Adipose tissue (tissue), 3 donors: ENCODE data around the gene ABHD13. TPM values are rescaled to one million over a fixed set of nuclear protein-coding genes. Genes with fewer than 3 reads are reported as not detected.

Experiments
- H3K27ac ChIP-seq: one replicate; pipeline ENCODE4 v1.5.1; 2013; ENCODE audit warnings: low read depth, low read length
- WGBS, 3 donors: extraction: QIAGEN DNeasy Blood & Tissue Kit; methylation state at CpG; one replicate each; pipeline ENCODE4 v1.1.7; 2013; 5-methylcytosine and 5-hydroxymethylcytosine counted together
- polyA plus RNA-seq, 3 donors: library from polyadenylated mRNA; stranded (reverse); fragments of 200-250 nt; gene quantifications; one replicate each; pipeline ENCODE4 v1.2.3, GENCODE V29; 2013
- donor health status: healthy with polysubstance abuse.
- donor health status: Bipolar disorder and iron deficiency.
- donor health status: healthy.

The ABHD13 gene
- polyA plus RNA-seq, 3 donors: 2.4 to 5.0 (median 4.2) TPM

DNA sequence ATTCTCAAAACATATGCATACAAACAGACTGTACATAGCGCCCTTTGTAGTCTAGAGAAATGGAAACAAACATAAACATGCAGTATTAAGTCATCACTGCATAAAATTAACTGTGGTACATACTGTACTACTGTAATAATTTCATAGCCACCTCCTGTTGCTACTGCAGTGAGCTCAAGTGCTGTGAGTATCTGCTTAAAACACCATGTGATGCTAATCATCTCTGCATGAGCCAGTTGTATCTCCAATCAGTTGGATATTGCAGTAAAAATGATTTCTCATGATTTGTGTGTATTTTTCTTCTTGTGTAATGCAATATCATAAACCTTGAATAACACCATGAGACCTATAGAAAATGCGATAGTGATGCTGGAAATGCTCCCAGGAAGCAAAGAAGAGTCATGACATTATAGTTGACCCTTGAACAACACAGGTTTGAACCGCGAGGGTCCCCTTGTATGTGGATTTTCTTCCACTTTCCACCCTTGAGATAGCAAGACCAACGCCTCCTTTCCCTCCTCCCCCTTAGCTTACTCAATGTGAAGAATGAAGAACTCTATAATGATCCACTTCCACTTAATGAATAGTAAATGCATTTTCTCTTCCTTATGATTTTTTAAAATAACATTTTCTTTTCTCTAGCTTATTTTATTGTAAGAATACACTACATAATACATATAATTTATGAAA, 55.4 kb downstream of the ABHD13 start:
- no peak overlapping the region for H3K27ac ChIP-seq
- 84 to 91% (median 90%) methylated on average over 5 of the region's 5 CpGs for WGBS, 3 donors

DNA sequence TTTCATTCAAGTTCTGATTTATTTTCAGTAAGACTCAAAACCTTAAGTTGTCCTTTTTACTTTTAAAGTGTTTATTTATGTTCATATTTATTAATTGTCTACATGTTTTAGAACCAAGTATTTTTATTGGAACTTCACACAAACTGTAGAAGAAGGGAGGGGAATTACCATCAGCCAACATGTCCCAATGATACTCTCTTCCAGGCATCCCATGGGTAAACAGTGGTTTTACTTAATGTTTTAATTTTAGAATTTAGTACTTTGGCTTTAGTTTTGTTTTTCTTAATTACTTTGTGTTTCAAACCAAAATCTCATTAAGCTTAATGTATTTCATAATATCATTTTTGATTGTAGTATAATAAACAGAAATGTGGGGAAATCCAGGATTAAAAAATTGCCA, 56.5 kb downstream of the ABHD13 start:
- no peak overlapping the region for H3K27ac ChIP-seq

DNA sequence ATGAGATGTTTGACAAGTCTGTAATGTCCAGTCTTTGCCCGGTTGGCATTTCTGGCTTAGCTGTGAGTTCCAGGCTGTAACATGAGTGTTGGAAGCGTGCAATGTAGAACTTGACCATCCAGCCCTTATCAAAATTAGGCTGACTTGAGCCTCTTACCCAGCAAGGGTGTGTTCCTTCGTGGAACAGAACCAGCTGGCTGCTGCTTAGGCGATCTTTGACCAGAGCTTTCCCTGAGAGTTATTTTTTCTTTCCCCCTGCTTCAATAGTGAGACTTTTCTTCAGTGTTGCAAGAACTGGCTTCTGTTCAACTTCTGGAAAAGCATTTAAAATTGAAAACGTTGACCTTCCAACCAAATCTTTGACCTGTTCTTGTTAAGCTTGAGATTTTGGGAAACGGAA, 57.9 kb downstream of the ABHD13 start:
- WGBS, 3 donors: 30 to 49% (median 37%) methylated on average over 6 of the region's 6 CpGs
- no peak overlapping the region for H3K27ac ChIP-seq

DNA sequence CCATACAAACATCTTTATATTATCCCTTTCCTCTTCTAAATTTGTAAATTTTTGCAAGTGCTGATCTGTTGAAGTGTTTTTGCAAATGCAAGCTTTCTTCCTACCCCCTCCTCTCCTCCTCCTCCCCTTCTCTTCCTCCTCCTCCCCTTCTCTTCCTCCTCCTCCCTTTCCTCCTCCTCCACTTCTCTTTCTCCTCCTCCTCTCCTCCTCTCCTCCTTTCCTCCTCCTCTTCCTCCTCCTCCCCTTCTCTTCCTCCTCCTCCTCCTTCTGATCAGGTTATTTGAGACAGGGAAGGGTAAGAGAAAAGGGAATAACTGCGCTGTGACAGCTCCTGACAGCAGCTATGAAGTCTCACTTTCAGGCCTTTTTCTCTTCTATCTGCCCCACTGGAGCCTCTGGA, 60.3 kb downstream of the ABHD13 start:
- H3K27ac ChIP-seq: no peak overlapping the region
- WGBS, 3 donors: 96 to 100% (median 100%) methylated on average over 1 of the region's 1 CpG

DNA sequence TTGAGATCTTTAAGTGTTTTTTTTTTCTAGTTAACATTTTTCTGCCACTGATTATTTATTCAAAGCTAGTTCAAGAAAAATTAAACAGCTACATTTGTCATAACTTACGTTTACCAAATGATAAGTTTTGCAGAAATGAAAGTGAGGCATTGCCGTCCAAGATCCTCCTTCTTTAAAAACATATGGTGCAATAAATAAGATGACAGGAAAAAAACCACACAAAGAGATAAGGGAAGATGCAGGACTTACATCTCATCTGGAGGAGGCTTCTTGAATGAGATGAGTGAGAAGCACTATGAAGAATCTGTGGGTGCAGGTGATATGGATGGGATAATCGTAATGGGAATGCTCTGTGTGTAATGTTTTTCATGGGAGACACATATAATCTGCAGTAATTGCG, 63.7 kb downstream of the ABHD13 start:
- 52 to 71% (median 65%) methylated on average over 4 of the region's 4 CpGs for WGBS, 3 donors

DNA sequence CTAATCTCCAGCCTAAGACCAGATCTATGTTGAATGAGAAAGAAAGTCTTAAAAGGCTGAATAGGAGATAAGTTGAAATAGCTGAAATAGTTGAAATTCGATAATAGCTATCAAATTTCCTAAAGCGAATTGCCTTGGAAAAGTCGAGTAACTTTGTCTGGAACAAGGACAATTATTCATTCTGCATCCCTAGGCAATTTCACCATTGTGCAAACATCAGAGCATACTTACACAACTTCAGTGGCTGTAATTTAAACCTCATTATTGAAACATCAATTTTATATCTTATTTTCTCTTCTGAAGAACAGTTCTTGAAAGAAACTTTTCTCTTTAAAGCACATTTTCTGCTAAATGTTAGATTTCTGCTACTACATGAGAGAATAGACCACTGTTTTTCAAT, 64.9 kb downstream of the ABHD13 start:
- no peak overlapping the region for H3K27ac ChIP-seq
- 32 to 47% (median 38%) methylated on average over 3 of the region's 3 CpGs for WGBS, 3 donors

More for the DNA sequence above, 63.7 kb downstream of the ABHD13 start:
- no peak overlapping the region for H3K27ac ChIP-seq

Other genes starting within 250 kb of the ABHD13 start
- 1 to 10 TPM; 2.2 to 5.2 (median 4.6) TPM for gene LIG4, start 2.9 kb upstream of the ABHD13 start, polyA plus RNA-seq
- gene TNFSF13B, start 51.3 kb downstream of the ABHD13 start, polyA plus RNA-seq: 10 to 100 TPM in 1 of 3 donors, 1 to 10 TPM in 1, under 1 TPM in 1; 0.62 to 17.1 (median 6.2) TPM